Transverse colon (tissue), 4 donors: ENCODE data around the gene HACD1. TPM values are rescaled to one million over a fixed set of nuclear protein-coding genes. Genes with fewer than 3 reads are reported as not detected.
A peak's percentile ranks its signal among the peaks of the same experiment; 100 is the strongest.

Experiments used
- DNase-seq: peaks from one replicate; pipeline ENCODE4 v3.0.0-alpha.2; 2019
- H3K27ac ChIP-seq, 4 donors: fragments of 200-600 bp; sonication (generic); 2 replicates each; pipeline ENCODE4 v1.5.1; 2016 to 2018; ENCODE audit warnings: inconsistent platforms in 4 of 4
- H3K27me3 ChIP-seq: fragments of 200-600 bp; sonication (generic); 2 replicates; pipeline ENCODE4 v1.5.1; 2017; ENCODE audit warnings: inconsistent platforms
- H3K36me3 ChIP-seq, 4 donors: fragments of 200-600 bp; sonication (generic); 2 replicates each; pipeline ENCODE4 v1.5.1; 2017 to 2019; ENCODE audit warnings: inconsistent platforms in 4 of 4
- H3K4me1 ChIP-seq, 4 donors: fragments of 200-600 bp; sonication (generic); 2 replicates each; pipeline ENCODE4 v1.5.1; 2017 to 2020; ENCODE audit warnings: inconsistent platforms in 4 of 4
- H3K4me3 ChIP-seq, 4 donors: fragments of 200-600 bp; sonication (generic); 1 replicate in 1 of 4; 2 replicates in 3 of 4; pipeline versions ENCODE4 v1.5.1 to v1.6.1; 2017 to 2019; ENCODE audit warnings: inconsistent platforms in 4 of 4
- H3K9me3 ChIP-seq, 2 donors: fragments of 200-600 bp; sonication (generic); 2 replicates each; pipeline ENCODE4 v1.5.1; 2017 to 2019; ENCODE audit warnings: inconsistent platforms in 2 of 2
- CTCF ChIP-seq, 5 experiments: fragments of 200-600 bp in 3 of 5; fragments of 450-650 bp in 2 of 5; sonication (generic) in 3 of 5; IDR thresholded peaks; 1 replicate in 2 of 5; 2 replicates in 3 of 5; pipeline ENCODE4 v1.5.1; 2016 to 2017; ENCODE audit warnings: antibody characterized with exemption in 5 of 5, inconsistent platforms in 3 of 5, mild to moderate bottlenecking in 2 of 5, moderate library complexity in 1 of 5
- EP300 ChIP-seq: sonication (generic); formaldehyde crosslinking; IDR thresholded peaks from one replicate; pipeline ENCODE4 v1.6.1; 2017; ENCODE audit warnings: antibody characterized with exemption, low read depth
- POLR2A ChIP-seq: fragments of 450-650 bp; IDR thresholded peaks from one replicate; pipeline ENCODE4 v1.6.1; 2016; ENCODE audit warnings: antibody characterized with exemption, mild to moderate bottlenecking, moderate library complexity
- POLR2AphosphoS5 ChIP-seq, 3 donors: sonication (generic); formaldehyde crosslinking; IDR thresholded peaks; one replicate each; pipeline ENCODE4 v1.6.1; 2016; ENCODE audit warnings: antibody characterized with exemption in 3 of 3
- WGBS, 2 donors: methylation state at CpG; one replicate each; pipeline ENCODE4 v1.1.5; 2018; ENCODE audit warnings: low coverage in 1 of 2; 5-methylcytosine and 5-hydroxymethylcytosine counted together
- in situ Hi-C, 4 donors: fragments of 200-750 bp; cut with MboI; loops; one replicate each; pipeline versions ENCODE4 v1.15.0 to v1.15.1; 2017; ENCODE audit warnings: low sequenced_read_pairs in 3 of 4, low pct_ligation_motif_present in 1 of 4, low pct_unique_long_range_greater_than_20kb in 1 of 4
- intact Hi-C: fragments of 100-400 bp; cut with DNase I; formaldehyde crosslinking; loops from one replicate; pipeline ENCODE4 v1.15.1; 2023; ENCODE audit warnings: low total_unique reads
- total RNA-seq, 4 donors: library from RNA; depleted of rRNA; stranded (reverse); fragments of >200 nt; gene quantifications; one replicate each; pipeline ENCODE4 v1.1.0, GENCODE V29; 2016

Gene HACD1
- total RNA-seq, 4 donors from 2014 or later = 6.7 to 52.3 (median 16.5) TPM; not detected in 1

GRCh38 chr10:17643755-17644484 lies 26.7 kb upstream of the HACD1 start, which contains the start of gene STAM:
Gene STAM (plus strand): TSS chr10:17644151. CDS start chr10:17644340, 189 bp downstream.
- no peaks in the 10 kb centered on the region for H3K36me3 ChIP-seq
- 0% methylated on average over 37 of the region's 37 CpGs; no CpG with 5 or more reads in 1 of the 2 donors for WGBS, 2 donors
- H3K27ac ChIP-seq = peak within 1 kb of the TSS; percentile 90 to 98 (median 96)
- no peaks in the 10 kb centered on the region for H3K9me3 ChIP-seq
- peak; percentile 55 to 77 (median 65) for TF ChIP-seq POLR2AphosphoS5 (IDR thresholded peaks at IDR 0.05)
- TF ChIP-seq POLR2A = peak; percentile 78
- TF ChIP-seq CTCF (IDR thresholded peaks at IDR 0.05) = no peak
- no peak for TF ChIP-seq EP300
- peak within 1 kb of the TSS; percentile 63 to 94 (median 80) for H3K4me3 ChIP-seq
- H3K4me1 ChIP-seq = peaks cover 10 to 38% (median 26%) of the 10 kb centered on the region in 4 donors
- peak; percentile 91 for DNase-seq
- no peaks in the 10 kb centered on the region for H3K27me3 ChIP-seq
- in situ Hi-C loops (loop anchor here in 1 of 4 donors (25.0 kb wide), 2 partner anchors 468 to 832 kb away; partner anchors contain the start of gene RSU1), intact Hi-C loops (no loop called here)

GRCh38 chr10:17643339-17643754 lies 26.2 kb upstream of the HACD1 start:
- Histone ChIP-seq H3K9me3 (no peaks in the 10 kb centered on the region), H3K4me3 (peak overlapping the region; percentile 63 to 94 (median 80)), H3K27ac (peak overlapping the region; percentile 90 to 98 (median 96)), H3K27me3 (no peaks in the 10 kb centered on the region), H3K4me1 (peaks cover 10 to 38% (median 26%) of the 10 kb centered on the region in 4 donors), H3K36me3 (no peaks in the 10 kb centered on the region)
- no peak for TF ChIP-seq POLR2A
- TF ChIP-seq EP300 = no peak
- peak in 1 of 3 donors; percentile 10 for TF ChIP-seq POLR2AphosphoS5 (IDR thresholded peaks at IDR 0.05)
- in situ Hi-C loops (loop anchor here in 1 of 4 donors (25.0 kb wide), 2 partner anchors 469 to 831 kb away; partner anchors contain the start of gene RSU1), intact Hi-C loops (no loop called here)
- peak; percentile 82 for DNase-seq
- 1% methylated on average over 13 of the region's 13 CpGs; no CpG with 5 or more reads in 1 of the 2 donors for WGBS, 2 donors

GRCh38 chr10:17640331-17640816 lies 23.2 kb upstream of the HACD1 start:
- Histone ChIP-seq H3K4me1 (peaks cover 5 to 17% (median 16%) of the 10 kb centered on the region in 4 donors), H3K27me3 (no peaks in the 10 kb centered on the region), H3K4me3 (no peak overlapping the region), H3K36me3 (no peaks in the 10 kb centered on the region), H3K27ac (no peak overlapping the region), H3K9me3 (no peaks in the 10 kb centered on the region)
- DNase-seq = no peak
- TF ChIP-seq CTCF (IDR thresholded peaks at IDR 0.05) = no peak
- no peak for TF ChIP-seq EP300
- no peak for TF ChIP-seq POLR2A
- TF ChIP-seq POLR2AphosphoS5 (IDR thresholded peaks at IDR 0.05) = no peak
- in situ Hi-C loops = loop anchor here in 1 of 4 donors (25.0 kb wide), 2 partner anchors 472 to 828 kb away; partner anchors contain the start of gene RSU1
- 93 to 100% methylated on average over 1 to 4 of the region's 4 CpGs for whole genome bisulfite sequencing, 2 donors
- intact Hi-C loops = no loop called here

GRCh38 chr10:17637869-17638268 lies 20.7 kb upstream of the HACD1 start:
- Histone ChIP-seq H3K27ac (no peak overlapping the region), H3K36me3 (no peaks in the 10 kb centered on the region), H3K4me3 (no peak overlapping the region), H3K9me3 (no peaks in the 10 kb centered on the region), H3K4me1 (peaks cover 0 to 4% (median 3%) of the 10 kb centered on the region in 4 donors), H3K27me3 (no peaks in the 10 kb centered on the region)
- TF ChIP-seq POLR2AphosphoS5 (IDR thresholded peaks at IDR 0.05) (no peak), EP300 (no peak), POLR2A (no peak), CTCF (IDR thresholded peaks at IDR 0.05) (no peak)
- in situ Hi-C loops = loop anchor here in 1 of 4 donors (25.0 kb wide), 2 partner anchors 474 to 826 kb away; partner anchors contain the start of gene RSU1
- 95 to 96% methylated on average over 5 of the region's 5 CpGs for WGBS, 2 donors
- DNase-seq = no peak
- intact Hi-C loops = no loop called here
